CD4-positive, alpha-beta T cell treated with Interleukin-12 subunit alpha and Interleukin-12 subunit beta, for 1 hour (primary cell): Measurements from ENCODE around the gene CALU.

Source experiments
- DNase-seq: peaks from one replicate; pipeline ENCODE4 v3.0.0-alpha.2; 2020

The CALU gene

GRCh38 chr7:128790315-128791041 is 51.3 kb downstream of the CALU start:
- DNase-seq, result peak; percentile 16

- DNase-seq, result peak; percentile 84
Measured at GRCh38 chr7:128791121-128791971, 52.2 kb downstream of the CALU start, which contains the start of gene CCDC136. Gene CCDC136, plus strand, starts transcription at chr7:128791968. Its CDS starts 444 bp downstream, at chr7:128792412.

GRCh38 chr7:128791972-128792327 is 52.8 kb downstream of the CALU start:
- no peak for DNase-seq

DNA sequence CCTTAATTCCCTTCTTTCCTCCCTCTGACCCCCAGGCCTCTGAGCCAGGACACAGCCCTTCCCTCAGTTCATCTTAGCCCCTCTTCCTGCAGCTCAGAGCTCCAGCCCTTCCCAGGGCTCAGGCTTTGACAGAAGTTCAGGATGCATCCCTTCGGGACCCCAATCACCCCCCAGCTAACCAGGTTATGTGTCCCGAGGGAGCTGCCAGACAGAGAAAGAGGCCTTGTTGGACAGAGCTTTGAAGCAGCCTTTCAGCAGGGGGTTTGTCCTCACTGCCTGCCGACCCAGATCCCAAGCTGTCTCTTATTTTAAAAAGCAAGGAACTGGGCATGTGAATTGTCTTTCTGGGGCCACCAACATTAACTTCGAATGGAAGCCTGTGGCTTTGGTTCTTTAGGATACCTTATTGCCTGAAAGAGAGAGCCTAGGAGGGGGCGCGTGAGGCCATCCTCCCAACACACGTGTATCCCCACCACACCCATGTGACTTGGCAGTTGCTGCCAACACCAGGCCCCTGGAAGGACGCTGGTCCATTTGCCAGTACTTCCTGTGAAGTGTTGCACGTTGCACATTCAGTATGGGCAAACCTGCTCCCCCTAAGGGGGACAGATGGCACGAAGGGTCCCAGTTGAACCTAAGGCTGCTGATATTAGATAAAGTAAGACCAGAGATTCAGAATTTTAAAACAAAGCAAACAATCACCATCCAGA is 53.5 kb downstream of the CALU start:
- DNase-seq, result no peak

- DNase-seq, result no peak
Measured at GRCh38 chr7:128793181-128793547, 54.0 kb downstream of the CALU start.

GRCh38 chr7:128794020-128794419 is 54.9 kb downstream of the CALU start:
- peak; percentile 23 for DNase-seq

DNA sequence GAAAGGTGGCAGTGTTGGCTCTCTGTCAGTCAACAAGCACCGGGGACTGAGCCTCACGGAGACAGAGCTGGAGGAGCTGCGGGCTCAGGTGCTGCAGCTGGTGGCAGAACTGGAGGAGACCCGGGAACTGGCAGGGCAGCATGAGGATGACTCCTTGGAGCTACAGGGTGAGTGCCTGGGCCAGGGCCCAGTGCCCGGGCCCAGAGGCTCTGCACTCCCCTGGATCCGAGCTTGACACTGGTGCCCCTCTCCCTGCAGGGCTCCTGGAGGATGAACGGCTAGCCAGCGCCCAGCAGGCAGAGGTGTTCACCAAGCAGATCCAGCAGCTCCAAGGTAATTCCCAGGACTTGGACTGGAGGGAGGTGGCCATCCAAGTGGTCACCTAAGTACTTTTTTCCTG is 55.3 kb downstream of the CALU start:
- no peak for DNase-seq

DNA sequence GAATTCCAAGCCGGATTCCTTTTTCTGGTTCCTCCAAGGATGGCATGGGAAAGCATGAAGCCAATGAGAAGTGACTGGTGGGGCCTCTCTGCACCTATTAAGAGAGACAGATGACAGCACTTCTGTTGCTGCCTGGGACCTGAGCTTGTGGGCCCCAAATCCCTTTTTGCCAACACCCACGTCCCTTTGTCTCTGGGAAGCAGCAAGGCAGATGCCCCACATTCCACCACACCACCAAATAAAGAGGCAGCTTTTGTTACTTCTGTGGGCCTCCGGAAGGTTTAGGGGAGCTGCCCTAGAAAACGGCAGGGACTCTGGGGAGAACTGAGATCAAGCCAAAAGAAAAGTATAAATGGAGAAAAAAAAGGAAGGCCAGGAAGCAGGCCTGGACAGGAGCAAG is 56.0 kb downstream of the CALU start:
- no peak for DNase-seq

- DNase-seq, result no peak
Measured at GRCh38 chr7:128796327-128796726, 57.2 kb downstream of the CALU start.

DNA sequence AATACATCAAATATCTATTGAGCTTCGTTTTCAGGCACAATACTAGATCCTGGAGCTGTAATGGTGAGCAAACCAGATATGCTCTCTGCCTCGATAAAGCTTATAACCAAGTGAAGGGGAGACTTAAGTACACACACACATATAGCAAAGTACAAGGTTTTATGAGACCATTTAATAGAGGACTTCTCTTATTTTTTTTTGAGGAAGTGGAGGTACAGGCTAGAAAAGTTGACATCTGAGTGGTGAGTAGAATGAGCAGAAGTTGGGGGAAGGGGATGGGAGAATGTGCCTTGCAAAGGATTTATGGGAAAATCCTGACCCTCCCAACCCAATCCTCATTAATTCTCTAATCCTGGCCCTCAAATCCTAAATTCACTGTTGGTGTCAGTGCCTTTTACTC is 60.3 kb downstream of the CALU start:
- no peak for DNase-seq

GRCh38 chr7:128800567-128800966 is 61.4 kb downstream of the CALU start:
- no peak for DNase-seq

DNA sequence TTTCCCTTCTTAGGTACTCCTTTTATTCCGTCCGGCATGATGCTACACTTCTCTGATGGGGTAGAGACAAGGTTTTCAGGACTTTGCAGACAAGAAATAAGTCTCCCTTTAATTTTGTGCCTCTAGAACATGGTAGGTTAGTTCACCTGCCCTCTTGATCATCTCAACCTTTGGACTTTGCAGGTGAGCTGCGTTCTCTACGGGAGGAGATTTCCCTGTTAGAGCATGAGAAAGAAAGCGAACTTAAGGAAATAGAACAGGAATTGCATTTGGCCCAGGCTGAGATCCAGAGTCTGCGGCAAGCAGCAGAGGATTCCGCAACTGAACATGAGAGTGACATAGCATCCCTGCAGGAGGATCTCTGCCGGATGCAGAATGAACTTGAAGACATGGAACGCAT is 61.8 kb downstream of the CALU start:
- DNase-seq, result no peak

DNA sequence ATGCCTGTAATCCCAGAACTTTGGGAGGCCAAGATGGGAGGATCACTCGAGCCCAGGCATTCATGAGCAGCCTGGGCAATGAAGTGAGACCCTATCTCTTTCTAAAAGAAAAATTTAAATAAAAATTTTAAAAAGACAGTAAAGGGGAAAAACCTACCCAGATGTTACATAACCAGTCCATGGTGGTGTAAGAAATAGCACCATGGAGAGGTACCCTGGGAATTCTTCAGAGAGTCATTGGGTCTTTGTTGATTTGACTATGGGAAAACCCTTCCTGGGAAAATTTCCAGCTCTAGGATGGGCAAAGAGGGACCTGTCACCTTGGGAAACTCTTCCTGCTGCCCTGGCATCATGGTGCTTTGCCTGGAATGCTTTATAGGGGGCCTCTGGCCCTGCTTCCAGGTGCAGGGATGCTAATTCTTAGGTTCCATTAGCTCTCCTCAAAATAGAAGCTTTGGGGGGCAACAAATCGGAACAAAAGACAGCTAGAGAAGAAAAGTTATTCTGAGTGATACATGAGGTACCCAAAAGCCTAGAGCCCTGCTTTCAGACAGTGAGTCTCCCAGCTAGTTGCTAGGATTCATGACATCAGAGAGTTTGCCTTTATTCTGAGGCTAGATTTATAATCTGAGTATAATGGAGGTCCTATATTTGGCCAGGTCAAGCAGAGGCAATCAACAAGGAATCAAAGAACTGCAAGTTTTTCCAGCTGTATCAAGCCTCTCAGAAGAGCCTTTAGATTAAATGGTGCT is 62.7 kb downstream of the CALU start:
- DNase-seq, result no peak

DNA sequence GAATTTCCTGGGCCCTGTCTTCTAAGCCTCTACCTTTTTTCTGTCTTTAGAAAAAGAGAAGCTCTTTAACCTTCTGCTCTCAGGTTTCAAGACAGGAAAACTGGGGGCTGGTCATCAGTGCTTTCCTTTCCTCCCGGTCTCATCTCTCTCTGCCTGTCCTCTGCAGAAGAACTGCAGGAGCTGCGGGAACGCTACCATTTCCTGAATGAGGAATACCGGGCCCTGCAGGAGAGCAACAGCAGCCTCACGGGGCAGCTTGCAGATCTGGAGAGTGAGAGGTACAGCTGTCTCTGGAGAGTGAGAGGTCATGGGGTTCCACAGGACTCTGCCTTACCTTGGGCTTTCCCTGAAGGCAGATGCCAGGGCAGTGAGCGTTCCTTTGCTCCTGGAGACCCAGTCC is 65.3 kb downstream of the CALU start:
- no peak for DNase-seq

- DNase-seq, result no peak
Measured at GRCh38 chr7:128805225-128805624, 66.1 kb downstream of the CALU start.

- no peak for DNase-seq
Measured at GRCh38 chr7:128807191-128807590, 68.0 kb downstream of the CALU start.

- DNase-seq, result no peak
Measured at GRCh38 chr7:128809363-128809762, 70.2 kb downstream of the CALU start.

DNA sequence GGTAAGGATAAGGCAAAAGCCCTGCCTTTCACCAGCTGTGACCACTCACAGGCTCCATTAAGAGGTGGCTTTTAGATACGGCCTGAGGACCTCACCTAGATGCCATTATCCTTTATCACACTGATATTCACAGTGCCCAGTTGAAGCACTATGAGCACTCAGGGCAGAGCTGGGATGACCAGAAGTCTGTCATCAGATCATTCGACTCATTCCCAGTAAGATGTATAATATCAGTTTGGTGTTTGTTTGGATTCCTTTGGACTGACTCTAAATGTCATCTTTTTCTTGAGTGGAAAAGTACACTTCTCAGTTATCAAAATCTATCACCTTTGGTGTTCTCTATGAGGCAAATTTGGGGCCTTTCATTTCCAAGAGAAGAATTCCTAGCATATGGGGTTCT is 71.3 kb downstream of the CALU start:
- no peak for DNase-seq

GRCh38 chr7:128810997-128811396 is 71.8 kb downstream of the CALU start:
- no peak for DNase-seq

DNA sequence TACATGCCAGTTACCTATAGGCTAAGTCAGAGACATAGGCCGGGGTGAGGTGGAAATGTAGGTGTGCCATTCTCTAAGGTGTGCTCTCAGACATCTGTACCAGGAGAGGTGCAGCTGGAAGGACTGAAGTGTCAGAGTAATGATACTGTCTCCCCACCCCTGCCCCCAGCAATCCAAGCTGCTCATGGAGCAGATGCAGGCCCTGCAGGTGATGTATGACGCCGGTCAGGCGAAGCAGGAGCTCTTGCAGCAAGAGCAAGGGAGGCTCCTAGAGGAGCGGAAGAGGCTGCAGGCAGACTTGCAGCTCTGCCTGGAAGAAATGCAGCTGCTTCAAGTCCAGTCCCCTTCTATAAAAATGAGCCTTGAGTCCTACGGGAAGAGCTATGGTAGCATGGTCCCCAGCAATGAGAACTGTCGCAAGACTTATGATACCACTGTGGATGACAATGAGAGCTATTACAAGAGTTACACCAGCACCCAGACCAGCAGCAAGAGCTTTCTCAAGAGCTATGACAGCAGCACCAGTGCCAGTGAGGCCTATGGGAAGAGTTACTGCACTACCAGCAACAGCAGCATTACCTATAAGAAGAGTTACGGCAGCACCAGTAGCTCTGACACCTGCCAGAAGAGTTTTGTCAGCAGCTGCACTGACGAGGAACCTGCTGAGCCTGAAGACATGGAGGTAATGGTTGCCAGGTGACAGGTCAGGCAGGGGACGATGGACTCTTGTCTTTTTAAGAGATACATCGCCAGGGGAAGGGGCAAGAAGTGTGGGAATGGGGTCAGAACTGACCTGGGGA is 72.7 kb downstream of the CALU start:
- DNase-seq, result no peak

DNA sequence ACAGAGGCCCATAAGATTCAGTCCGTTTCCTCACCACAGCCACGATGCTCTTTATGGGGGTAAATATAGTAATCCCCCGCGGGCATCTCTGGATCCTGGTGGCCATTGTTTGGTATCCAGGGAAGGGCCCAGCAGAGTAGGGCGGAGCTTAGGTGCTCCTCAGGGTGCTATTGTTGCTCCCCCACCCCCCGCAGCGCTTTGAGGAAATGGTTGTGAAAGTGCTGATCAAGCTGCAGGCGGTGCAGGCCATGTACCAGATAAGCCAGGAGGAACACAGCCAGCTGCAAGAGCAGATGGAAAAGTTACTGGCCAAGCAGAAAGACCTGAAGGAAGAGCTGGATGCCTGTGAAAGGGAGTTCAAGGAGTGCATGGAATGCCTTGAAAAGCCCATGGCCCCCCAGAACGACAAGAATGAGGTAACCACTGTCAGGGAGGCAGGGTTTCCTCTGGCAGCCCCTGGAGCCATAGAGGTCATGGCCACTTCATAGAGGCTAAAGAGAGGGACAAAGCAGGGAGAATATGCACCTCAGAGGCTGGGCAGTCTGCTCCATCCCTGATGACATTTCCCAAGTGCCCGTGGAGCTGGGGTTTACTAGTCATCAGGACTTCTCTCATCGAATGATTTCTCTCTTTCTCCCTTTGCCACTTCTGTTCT is 73.5 kb downstream of the CALU start:
- DNase-seq, result no peak

DNA sequence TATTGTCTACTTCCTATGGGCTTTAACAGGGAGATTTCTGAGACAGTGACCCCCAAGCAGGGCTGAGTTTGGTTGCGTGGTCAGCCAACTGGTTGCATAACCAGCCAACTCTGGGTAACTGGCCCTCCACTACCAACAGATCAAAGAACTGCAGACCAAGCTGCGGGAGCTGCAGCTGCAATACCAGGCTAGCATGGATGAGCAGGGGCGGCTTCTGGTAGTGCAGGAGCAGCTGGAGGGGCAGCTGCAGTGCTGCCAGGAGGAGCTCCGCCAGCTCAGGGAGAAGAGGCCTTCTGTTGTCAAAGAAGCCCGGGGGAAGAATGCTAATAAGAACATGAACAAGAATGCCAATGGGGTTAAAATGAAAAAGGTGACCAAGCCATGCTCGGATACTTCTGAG is 75.3 kb downstream of the CALU start:
- no peak for DNase-seq
